Prostate gland (tissue), 2 donors: ENCODE data around the gene ENDOV. TPM values are rescaled to one million over a fixed set of nuclear protein-coding genes. Genes with fewer than 3 reads are reported as not detected.

Experiments used
- DNase-seq: peaks from one replicate; pipeline ENCODE4 v3.0.0-alpha.2; 2019; ENCODE audit warnings: low spot score
- H3K27ac ChIP-seq, 2 donors: fragments of 200-600 bp; sonication (generic); 2 replicates each; pipeline ENCODE4 v1.5.1; 2017 to 2019
- H3K27me3 ChIP-seq: fragments of 200-600 bp; sonication (generic); replicated peaks from 2 replicates; pipeline ENCODE4 v1.5.1; 2019; ENCODE audit not compliant: insufficient read depth
- H3K36me3 ChIP-seq, 2 donors: fragments of 200-600 bp; sonication (generic); 1 replicate in 1 of 2; 2 replicates in 1 of 2; pipeline versions ENCODE4 v1.5.1 to v1.8.1; 2017 to 2019
- H3K4me1 ChIP-seq: fragments of 200-600 bp; sonication (generic); replicated peaks from 2 replicates; pipeline ENCODE4 v1.5.1; 2019
- H3K4me3 ChIP-seq, 2 donors: fragments of 200-600 bp; sonication (generic); 2 replicates each; pipeline ENCODE4 v1.5.1; 2017 to 2019
- H3K9me3 ChIP-seq: fragments of 200-600 bp; sonication (generic); 2 replicates; pipeline ENCODE4 v1.5.1; 2017
- POLR2A ChIP-seq: fragments of 450-650 bp; IDR thresholded peaks from one replicate; pipeline ENCODE4 v1.6.1; 2016; ENCODE audit warnings: antibody characterized with exemption, mild to moderate bottlenecking
- POLR2AphosphoS5 ChIP-seq: sonication (generic); formaldehyde crosslinking; IDR thresholded peaks from one replicate; pipeline ENCODE4 v1.6.1; 2017; ENCODE audit warnings: antibody characterized with exemption
- WGBS: methylation state at CpG from one replicate; pipeline ENCODE4 v1.1.5; 2018; 5-methylcytosine and 5-hydroxymethylcytosine counted together
- intact Hi-C: fragments of 100-400 bp; cut with DNase I; formaldehyde crosslinking; loops from one replicate; pipeline ENCODE4 v1.14.2; 2022
- total RNA-seq, 2 donors: library from RNA; depleted of rRNA; stranded (reverse); fragments of >200 nt; gene quantifications; one replicate each; pipeline ENCODE4 v1.1.0, GENCODE V29; 2016
- TF ChIP-seq, protein P1 (sequence below), 4 experiments: fragments of 200-600 bp in 2 of 4; fragments of 450-650 bp in 2 of 4; sonication (generic) in 2 of 4; IDR thresholded peaks; 1 replicate in 3 of 4; 2 replicates in 1 of 4; pipeline ENCODE4 v1.5.1; 2016 to 2019; ENCODE audit warnings: antibody characterized with exemption in 4 of 4, mild to moderate bottlenecking in 2 of 4, moderate library complexity in 2 of 4

Gene ENDOV
- total RNA-seq, 2 donors from 2014 or later: 17.0 to 36.9 TPM

- H3K4me1 ChIP-seq: peaks cover 18% of the 10 kb centered on the region
- no peak for DNase-seq
- H3K27ac ChIP-seq: no peak overlapping the region
- H3K9me3 ChIP-seq: no peaks in the 10 kb centered on the region
- TF ChIP-seq POLR2A: no peak
- TF ChIP-seq POLR2AphosphoS5: no peak
- TF ChIP-seq, protein P1, sequence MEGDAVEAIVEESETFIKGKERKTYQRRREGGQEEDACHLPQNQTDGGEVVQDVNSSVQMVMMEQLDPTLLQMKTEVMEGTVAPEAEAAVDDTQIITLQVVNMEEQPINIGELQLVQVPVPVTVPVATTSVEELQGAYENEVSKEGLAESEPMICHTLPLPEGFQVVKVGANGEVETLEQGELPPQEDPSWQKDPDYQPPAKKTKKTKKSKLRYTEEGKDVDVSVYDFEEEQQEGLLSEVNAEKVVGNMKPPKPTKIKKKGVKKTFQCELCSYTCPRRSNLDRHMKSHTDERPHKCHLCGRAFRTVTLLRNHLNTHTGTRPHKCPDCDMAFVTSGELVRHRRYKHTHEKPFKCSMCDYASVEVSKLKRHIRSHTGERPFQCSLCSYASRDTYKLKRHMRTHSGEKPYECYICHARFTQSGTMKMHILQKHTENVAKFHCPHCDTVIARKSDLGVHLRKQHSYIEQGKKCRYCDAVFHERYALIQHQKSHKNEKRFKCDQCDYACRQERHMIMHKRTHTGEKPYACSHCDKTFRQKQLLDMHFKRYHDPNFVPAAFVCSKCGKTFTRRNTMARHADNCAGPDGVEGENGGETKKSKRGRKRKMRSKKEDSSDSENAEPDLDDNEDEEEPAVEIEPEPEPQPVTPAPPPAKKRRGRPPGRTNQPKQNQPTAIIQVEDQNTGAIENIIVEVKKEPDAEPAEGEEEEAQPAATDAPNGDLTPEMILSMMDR (IDR thresholded peaks at IDR 0.05): no peak
- 75% methylated on average over 8 of the region's 8 CpGs for WGBS
- no peaks in the 10 kb centered on the region for H3K36me3 ChIP-seq
- no peak overlapping the region for H3K4me3 ChIP-seq
- peaks cover 4% of the 10 kb centered on the region for H3K27me3 ChIP-seq
- intact Hi-C loops: loop anchor here (10.0 kb wide), 1 partner anchor 383 kb away; no protein-coding TSS in a partner anchor
Measured at GRCh38 chr17:80471922-80472321, 57.0 kb downstream of the ENDOV start.

GRCh38 chr17:80472996-80473395, 58.0 kb downstream of the ENDOV start:
- H3K27me3 ChIP-seq: peaks cover 10% of the 10 kb centered on the region
- DNase-seq: no peak
- H3K36me3 ChIP-seq: no peaks in the 10 kb centered on the region
- 92% methylated on average over 12 of the region's 12 CpGs for WGBS
- no peak overlapping the region for H3K27ac ChIP-seq
- peaks cover 29% of the 10 kb centered on the region for H3K4me1 ChIP-seq
- TF ChIP-seq POLR2AphosphoS5: no peak
- TF ChIP-seq, protein P1 (IDR thresholded peaks at IDR 0.05): no peak
- no peak for TF ChIP-seq POLR2A
- H3K9me3 ChIP-seq: no peaks in the 10 kb centered on the region
- intact Hi-C loops: loop anchor here (10.0 kb wide), 1 partner anchor 382 kb away; no protein-coding TSS in a partner anchor
- H3K4me3 ChIP-seq: no peak overlapping the region

DNA sequence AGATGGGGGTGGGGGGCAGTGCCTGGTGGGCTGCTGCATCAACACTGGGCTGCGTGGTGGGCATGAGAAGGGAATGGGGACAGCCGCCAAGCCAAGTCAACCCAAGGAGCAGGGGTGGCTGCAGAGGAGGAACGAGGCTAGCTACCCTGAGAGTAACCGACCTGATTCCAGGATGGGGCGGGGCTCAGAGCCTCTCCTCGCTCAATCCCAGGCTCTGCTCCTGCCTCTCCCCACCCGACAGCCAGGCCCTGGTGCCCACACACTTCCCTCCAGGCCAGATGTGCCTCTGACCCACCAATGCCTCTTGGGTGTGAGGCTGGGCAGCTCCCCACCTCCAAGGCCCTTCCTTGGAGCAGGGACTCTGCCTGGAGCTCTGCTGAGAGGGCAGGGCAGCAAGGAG, 58.7 kb downstream of the ENDOV start:
- DNase-seq: no peak
- H3K9me3 ChIP-seq: no peaks in the 10 kb centered on the region
- WGBS: 49% methylated on average over 7 of the region's 7 CpGs
- H3K27me3 ChIP-seq: peaks cover 15% of the 10 kb centered on the region
- TF ChIP-seq, protein P1 (IDR thresholded peaks at IDR 0.05): no peak
- TF ChIP-seq POLR2A: no peak
- TF ChIP-seq POLR2AphosphoS5: no peak
- no peak overlapping the region for H3K27ac ChIP-seq
- H3K4me1 ChIP-seq: peaks cover 35% of the 10 kb centered on the region
- no peak overlapping the region for H3K4me3 ChIP-seq
- intact Hi-C loops: loop anchor here (10.0 kb wide), 1 partner anchor 381 kb away; no protein-coding TSS in a partner anchor
- H3K36me3 ChIP-seq: no peaks in the 10 kb centered on the region

GRCh38 chr17:80474231-80474960, 59.4 kb downstream of the ENDOV start:
- peaks cover 19% of the 10 kb centered on the region for H3K27me3 ChIP-seq
- intact Hi-C loops: loop anchor here (10.0 kb wide), 1 partner anchor 380 kb away; no protein-coding TSS in a partner anchor
- no peaks in the 10 kb centered on the region for H3K9me3 ChIP-seq
- no peak overlapping the region for H3K4me3 ChIP-seq
- no peak overlapping the region for H3K27ac ChIP-seq
- 21% methylated on average over 16 of the region's 16 CpGs for WGBS
- peak; percentile 41 for DNase-seq
- no peaks in the 10 kb centered on the region for H3K36me3 ChIP-seq
- peaks cover 37% of the 10 kb centered on the region for H3K4me1 ChIP-seq
- TF ChIP-seq POLR2AphosphoS5 (peak; percentile 33), POLR2A (no peak)
- TF ChIP-seq, protein P1 (IDR thresholded peaks at IDR 0.05): peak in 2 of 4 experiments; percentile 23 to 62
